Activated CD8-positive, alpha-beta memory T cell treated with anti-CD3 and anti-CD28 coated beads, Interleukin-2, amount 50 U/mL, for 4 hours (primary cell): Measurements from ENCODE around the gene RREB1.
"Not testable (repeated sequence)": the region's sequence is repeated elsewhere in the genome, so short reads cannot be mapped to it uniquely, and the experiment has no call there.

Source experiments
- DNase-seq: peaks from one replicate; pipeline ENCODE4 v3.0.0-alpha.2; 2020

The RREB1 gene

DNA sequence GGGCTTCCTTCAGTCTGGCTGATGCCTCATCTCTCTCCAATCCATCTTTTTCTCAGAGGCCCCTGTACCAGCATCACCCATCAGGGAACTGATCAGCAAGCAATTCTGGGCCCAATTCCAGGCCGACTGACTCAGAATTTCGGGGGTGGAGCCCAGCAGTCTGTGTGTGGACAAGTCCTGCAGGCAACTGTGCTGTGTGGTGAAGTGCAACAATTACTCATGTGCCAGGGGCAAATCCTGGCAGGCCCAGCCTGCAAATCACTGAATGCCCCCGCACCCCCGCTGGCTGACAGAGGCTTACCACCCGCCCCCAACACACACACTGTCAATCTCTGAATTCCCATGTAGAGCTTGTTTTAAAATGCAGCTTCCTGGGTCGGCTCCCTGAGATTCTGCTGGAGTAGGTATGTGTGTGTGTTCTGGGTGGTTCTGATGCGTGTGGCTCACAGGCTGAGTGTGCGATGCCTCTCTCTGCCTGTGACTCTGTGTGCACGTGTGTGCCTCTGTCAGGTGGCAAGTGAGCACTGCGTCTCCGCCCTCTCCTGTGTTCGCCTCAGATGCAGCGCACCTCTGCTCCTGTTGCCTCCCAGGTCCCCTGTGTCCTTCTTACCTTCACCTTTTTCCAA, 159.8 kb downstream of the RREB1 start:
- no peak for DNase-seq

- DNase-seq, result no peak
These were observed 160.6 kb downstream of the RREB1 start for GRCh38 chr6:7268362-7268761.

- DNase-seq, result no peak
These were observed 161.2 kb downstream of the RREB1 start for GRCh38 chr6:7268816-7269555.

DNA sequence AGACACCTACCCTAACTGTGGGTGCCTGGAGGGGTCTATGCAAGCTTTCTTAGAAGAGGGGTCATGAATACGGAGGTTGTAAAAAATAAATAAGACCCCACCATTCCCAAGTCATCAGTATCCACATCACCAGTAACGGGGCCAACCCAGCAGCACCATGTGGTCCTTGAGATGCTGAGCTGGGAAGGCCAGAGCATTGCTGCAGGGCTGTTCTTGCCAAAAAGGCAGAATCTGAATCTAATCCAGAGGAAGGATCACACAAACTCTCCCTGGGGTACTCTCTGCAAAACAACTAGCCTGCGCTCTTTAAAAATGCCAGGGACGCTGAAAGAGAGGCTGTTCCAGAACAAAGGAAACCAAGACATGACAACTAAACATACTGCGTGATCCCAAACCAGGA, 162.1 kb downstream of the RREB1 start:
- no peak for DNase-seq

DNA sequence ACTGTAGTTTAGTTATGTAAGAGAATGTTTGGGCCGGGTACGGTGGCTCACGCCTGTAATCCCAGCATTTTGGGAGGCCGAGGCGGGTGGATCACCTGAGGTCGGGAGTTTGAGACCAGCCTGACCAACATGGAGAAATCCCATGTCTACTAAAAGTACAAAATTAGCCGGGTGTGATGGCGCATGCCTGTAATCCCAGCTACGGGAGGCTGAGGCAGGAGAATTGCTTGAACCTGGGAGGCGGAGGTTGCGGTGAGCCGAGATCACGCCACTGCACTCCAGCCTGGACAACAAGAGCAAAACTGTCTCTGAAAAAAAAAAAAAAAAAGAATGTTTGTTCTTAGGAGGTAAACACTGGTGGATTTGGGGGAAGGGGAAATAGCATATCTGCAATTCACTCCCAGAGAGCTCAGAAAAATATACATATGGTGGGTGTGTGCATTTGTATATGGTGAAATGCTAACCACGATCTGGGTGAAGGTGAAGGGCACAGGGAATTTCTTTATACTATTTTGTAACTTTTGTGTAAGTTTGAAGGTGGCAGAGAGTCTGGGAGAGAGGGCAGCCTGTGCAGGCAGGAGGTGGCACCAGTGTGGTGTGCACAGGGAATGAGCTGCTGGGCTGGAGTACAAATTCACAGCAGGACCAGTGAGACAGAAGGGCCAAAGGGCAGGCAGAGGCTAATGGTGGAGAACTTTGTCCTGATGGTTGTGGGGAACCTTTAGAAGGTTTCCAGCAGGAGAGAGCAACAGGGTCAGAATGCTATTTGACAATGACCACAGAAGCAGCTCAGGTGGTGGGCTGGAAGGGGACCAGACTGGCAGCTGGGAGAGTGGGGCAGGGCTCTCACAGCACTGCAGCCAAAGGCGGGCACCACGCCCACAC, 162.8 kb downstream of the RREB1 start:
- no peak for DNase-seq

DNA sequence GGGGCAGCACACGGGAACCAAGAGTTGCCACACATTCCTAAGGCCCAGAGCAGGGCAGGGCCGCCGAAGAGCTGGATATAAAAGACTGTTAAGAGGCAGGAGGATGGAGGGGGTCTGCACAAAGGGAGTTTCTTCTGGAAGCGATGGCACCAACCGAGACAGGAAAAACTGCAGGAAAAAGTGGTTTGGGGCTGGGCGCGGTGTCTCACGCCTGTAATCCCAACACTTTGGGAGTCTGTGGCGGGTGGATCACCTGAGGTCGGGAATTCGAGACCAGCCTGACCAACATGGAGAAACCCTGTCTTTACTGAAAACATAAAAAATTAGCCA, 163.4 kb downstream of the RREB1 start:
- DNase-seq, result no peak

- no peak for DNase-seq
These were observed 165.9 kb downstream of the RREB1 start for GRCh38 chr6:7273709-7274108.

DNA sequence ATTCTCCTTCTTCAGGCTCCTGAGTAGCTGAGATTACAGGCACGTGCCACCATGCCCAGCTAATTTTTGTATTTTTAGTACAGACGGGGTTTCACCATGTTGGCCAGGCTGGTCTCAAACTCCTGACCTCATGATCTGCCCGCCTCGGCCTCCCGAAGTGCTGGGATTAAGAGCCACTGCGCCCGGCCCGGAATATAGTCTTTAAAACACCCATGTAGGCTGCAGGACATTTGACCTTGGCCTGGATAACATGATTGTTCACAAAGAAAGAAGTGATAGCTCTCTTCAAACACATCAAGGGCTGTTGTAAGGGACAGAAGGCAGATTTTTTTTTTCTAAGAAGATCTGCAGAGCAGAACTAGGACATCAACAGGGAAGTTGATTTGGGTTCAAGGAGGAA, 166.8 kb downstream of the RREB1 start:
- not testable (repeated sequence) for DNase-seq

GRCh38 chr6:7276199-7276524, 168.4 kb downstream of the RREB1 start:
- DNase-seq, result no peak

- no peak for DNase-seq
These were observed 174.5 kb downstream of the RREB1 start for GRCh38 chr6:7282097-7282906.

DNA sequence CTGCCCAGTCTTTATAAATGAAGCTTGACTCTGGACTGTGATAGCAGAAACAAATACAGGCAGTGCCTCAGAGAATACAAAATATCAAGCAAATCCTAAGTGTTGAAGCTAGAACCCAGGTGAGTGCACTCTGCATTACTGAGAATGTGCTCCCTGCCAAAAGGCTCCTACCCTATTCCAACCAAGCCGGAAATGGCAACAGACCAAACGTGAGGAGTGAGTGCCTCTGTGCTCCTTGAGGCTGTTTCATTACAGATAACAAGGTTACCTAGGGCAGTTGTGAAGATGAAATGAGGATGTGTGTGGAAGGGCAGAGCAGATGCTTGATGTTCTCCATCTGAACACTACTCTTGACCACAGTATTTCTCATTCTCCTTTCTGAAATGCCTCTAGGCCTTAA, 175.9 kb downstream of the RREB1 start:
- DNase-seq, result no peak

- no peak for DNase-seq
These were observed 177.7 kb downstream of the RREB1 start for GRCh38 chr6:7285416-7285815.

- no peak for DNase-seq
These were observed 182.3 kb downstream of the RREB1 start for GRCh38 chr6:7290079-7290478.

- no peak for DNase-seq
These were observed 185.0 kb downstream of the RREB1 start for GRCh38 chr6:7292596-7293255.

DNA sequence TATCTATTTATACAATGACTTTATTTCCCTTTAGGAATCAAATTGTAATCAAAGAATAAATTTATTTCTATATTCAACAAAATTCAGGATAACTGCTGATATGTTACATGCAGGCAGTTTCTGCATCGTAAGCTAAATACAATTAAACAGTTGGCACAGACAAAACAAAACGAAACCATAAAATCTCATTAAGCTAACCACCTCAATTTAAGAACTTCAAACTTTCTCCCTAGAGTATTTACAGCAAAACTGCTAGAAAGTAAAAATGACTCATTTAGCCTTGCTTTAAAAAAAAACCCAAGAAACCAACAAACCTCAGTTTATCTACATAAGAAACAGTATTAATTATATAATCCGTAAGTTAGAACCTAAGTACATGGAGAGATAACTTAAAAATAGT, 188.2 kb downstream of the RREB1 start:
- no peak for DNase-seq

DNA sequence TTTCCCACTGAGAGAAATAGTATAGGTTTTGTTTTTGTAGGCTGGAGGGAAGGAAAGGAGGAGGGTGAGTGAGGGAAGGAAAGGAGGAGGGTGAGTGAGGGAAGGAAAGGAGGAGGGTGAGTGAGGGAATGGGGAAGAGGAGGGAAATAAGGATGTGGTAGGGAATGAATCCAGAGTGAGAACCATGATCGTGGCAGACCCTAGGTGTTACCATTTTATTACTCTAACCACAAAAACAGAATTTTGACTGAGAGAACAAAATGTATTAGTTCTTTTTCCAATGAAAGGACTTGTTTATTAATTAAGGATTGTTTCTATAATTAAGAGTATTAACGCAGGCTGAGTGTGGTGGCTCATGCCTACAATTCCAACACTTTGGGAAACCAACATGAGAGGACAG, 188.8 kb downstream of the RREB1 start:
- DNase-seq, result no peak

GRCh38 chr6:7298113-7298512, 190.4 kb downstream of the RREB1 start:
- no peak for DNase-seq

GRCh38 chr6:7300926-7301325, 193.2 kb downstream of the RREB1 start:
- DNase-seq, result no peak
